WTC11 (cell line): Measurements from ENCODE around the gene EGLN2. TPM values are rescaled to one million over a fixed set of nuclear protein-coding genes. Genes with fewer than 3 reads are reported as not detected.

ENCODE experiments used
- ATAC-seq: fragments of 200-7000 bp; cut with Tn5 transposase; 2 replicates; pipeline ENCODE4 v1.10.0; 2021; ENCODE audit warnings: mild to moderate bottlenecking, moderate library complexity
- CTCF ChIA-PET: fragments of 300-600 bp; sonication (Branson Sonifier 250); formaldehyde crosslinking; loops from one replicate; lab custom pipeline; 2021; ENCODE audit warnings: antibody characterized with exemption; lab: Charles Lee
- POLR2A ChIA-PET: fragments of 350-600 bp; sonication (Branson Sonifier 250); formaldehyde crosslinking; loops from one replicate; lab custom pipeline; 2021; ENCODE audit warnings: antibody characterized with exemption; lab: Charles Lee
- DNase-seq: peaks from one replicate; pipeline ENCODE4 v3.0.0; 2021; ENCODE audit warnings: low spot score
- H3K27ac Mint-ChIP-seq: 2 replicates; pipeline ENCODE4 v1.8.0; 2021; ENCODE audit warnings: mixed read lengths
- H3K27me3 Mint-ChIP-seq: 2 replicates; pipeline ENCODE4 v1.8.0; 2021; ENCODE audit warnings: low read depth, mild to moderate bottlenecking, moderate library complexity, mixed read lengths
- H3K36me3 Mint-ChIP-seq: 2 replicates; pipeline ENCODE4 v1.8.0; 2021; ENCODE audit warnings: mixed read lengths
- H3K4me1 Mint-ChIP-seq: 2 replicates; pipeline ENCODE4 v1.8.0; 2022; ENCODE audit warnings: mixed read lengths
- H3K4me3 Mint-ChIP-seq: 2 replicates; pipeline ENCODE4 v1.8.0; 2021; ENCODE audit warnings: mild to moderate bottlenecking, moderate library complexity, mixed read lengths
- H3K9me3 Mint-ChIP-seq: 2 replicates; pipeline ENCODE4 v1.8.0; 2021; ENCODE audit warnings: mixed read lengths
- AFF4 ChIP-seq: sonication (generic); formaldehyde crosslinking; IDR thresholded peaks from 2 replicates; pipeline ENCODE4 v1.8.1; 2023; ENCODE audit warnings: mild to moderate bottlenecking, missing genetic modification reagents, borderline replicate concordance
- ARID4B ChIP-seq: sonication (generic); formaldehyde crosslinking; IDR thresholded peaks from 2 replicates; pipeline ENCODE4 v1.8.0; 2023; ENCODE audit warnings: missing genetic modification reagents, mild to moderate bottlenecking, borderline replicate concordance
- CTCF ChIP-seq: fragments of 200-600 bp; IDR thresholded peaks from 2 replicates; pipeline ENCODE4 v1.8.0; 2022; ENCODE audit warnings: antibody characterized with exemption
- ETV6 ChIP-seq: sonication (generic); formaldehyde crosslinking; IDR thresholded peaks from 2 replicates; pipeline ENCODE4 v1.8.1; 2022; ENCODE audit warnings: mild to moderate bottlenecking, missing genetic modification reagents
- NR1H2 ChIP-seq: sonication (generic); formaldehyde crosslinking; IDR thresholded peaks from 2 replicates; pipeline ENCODE4 v1.9.0; 2021; ENCODE audit warnings: mild to moderate bottlenecking, moderate library complexity, missing genetic modification reagents
- SP1 ChIP-seq: sonication (generic); formaldehyde crosslinking; conservative IDR thresholded peaks from 2 replicates; pipeline ENCODE4 v1.8.1; 2022; ENCODE audit warnings: missing genetic modification reagents
- TEAD1 ChIP-seq: sonication (generic); formaldehyde crosslinking; IDR thresholded peaks from 2 replicates; pipeline ENCODE4 v1.8.0; 2022; ENCODE audit warnings: mild to moderate bottlenecking, missing genetic modification reagents
- ZNF232 ChIP-seq: sonication (generic); formaldehyde crosslinking; IDR thresholded peaks from 2 replicates; pipeline ENCODE4 v1.8.0; 2022; ENCODE audit warnings: mild to moderate bottlenecking, missing genetic modification reagents
- total RNA-seq: library from RNA; stranded (reverse); gene quantifications from 3 replicates; pipeline ENCODE4 v1.2.3, GENCODE V29; 2021

Gene EGLN2
- total RNA-seq, 1 experiment from 2014 or later, result 102 TPM

- no peak for TF ChIP-seq NR1H2 (CRISPR knock-in tag)
These were observed 6.4 kb downstream of the EGLN2 start (continued) for GRCh38 chr19:40805258-40805868.

GRCh38 chr19:40806423-40807146 lies 7.6 kb downstream of the EGLN2 start:
- H3K27me3 Mint-ChIP-seq, result no peaks in the 10 kb centered on the region; the same call in 1 of the 2 replicates
- H3K4me3 Mint-ChIP-seq, result peak overlapping the region; percentile 39
- ChIA-PET POLR2A (interaction anchor here (1.0 to 3.6 kb wide), 5 partner anchors 8 to 56 kb away, joined by 3 to 25 read pairs (median 15); partner anchors contain the start of genes ACTMAP, EGLN2, RAB4B and SNRPA), CTCF (interaction anchor here (0.5 to 4.8 kb wide), 44 partner anchors 9 to 522 kb away, joined by 3 to 71 read pairs (median 5); partner anchors contain the start of genes ACTMAP, AKT2, BLVRB and COQ8B)
- H3K36me3 Mint-ChIP-seq, result peaks cover 19% of the 10 kb centered on the region
- ATAC-seq (peak; percentile 60), DNase-seq (peak; percentile 96)
- no peaks in the 10 kb centered on the region for H3K9me3 Mint-ChIP-seq
- 0 out of 2 replicates have a peak, but pooled peaks have one; percentile 16 for TF ChIP-seq ARID4B (CRISPR knock-in tag)
- TF ChIP-seq TEAD1 (CRISPR knock-in tag), result no peak
- peak; percentile 54 for TF ChIP-seq SP1 (CRISPR knock-in tag)
- TF ChIP-seq CTCF, result peak; percentile 77
- TF ChIP-seq AFF4 (CRISPR knock-in tag), result no peak
- peak; percentile 54; the same call in 1 of the 2 replicates for TF ChIP-seq ETV6 (CRISPR knock-in tag)
- TF ChIP-seq ZNF232 (CRISPR knock-in tag), result 0 out of 2 replicates have a peak, but pooled peaks have one; percentile 16
- H3K27ac Mint-ChIP-seq, result peak overlapping the region; percentile 85
- peaks cover 73% of the 10 kb centered on the region for H3K4me1 Mint-ChIP-seq
